Aorta (tissue), 5 donors: ENCODE results near the gene SLC25A26. TPM values are rescaled to one million over a fixed set of nuclear protein-coding genes. Genes with fewer than 3 reads are reported as not detected.
A peak's percentile ranks its signal among the peaks of the same experiment; 100 is the strongest.

Experiments
- ATAC-seq: fragments of 200-7000 bp; cut with Tn5 transposase; one replicate; pipeline ENCODE4 v1.9.1; 2022; ENCODE audit warnings: moderate library complexity; ENCODE audit not compliant: low FRiP score
- DNase-seq, 2 donors: peaks; one replicate each; pipeline ENCODE4 v3.0.0-alpha.2; 2020
- H3K27ac ChIP-seq, 2 donors: one replicate each; pipeline ENCODE4 v1.5.1; 2013; ENCODE audit warnings: low read length in 2 of 2, mild to moderate bottlenecking in 2 of 2, moderate library complexity in 2 of 2, control low read depth in 1 of 2, inconsistent platforms in 1 of 2, low read depth in 1 of 2
- H3K27me3 ChIP-seq, 2 donors: one replicate each; pipeline ENCODE4 v1.6.1; 2013; ENCODE audit warnings: control low read depth in 1 of 2, low read length in 1 of 2, mild to moderate bottlenecking in 1 of 2, moderate library complexity in 1 of 2; ENCODE audit not compliant: insufficient read depth in 2 of 2, control insufficient read depth in 1 of 2
- H3K36me3 ChIP-seq, 2 donors: one replicate each; pipeline ENCODE4 v1.6.1; 2013; ENCODE audit warnings: control low read depth in 1 of 2, low read length in 1 of 2, mild to moderate bottlenecking in 1 of 2; ENCODE audit not compliant: insufficient read depth in 2 of 2, control insufficient read depth in 1 of 2
- H3K4me1 ChIP-seq, 2 donors: one replicate each; pipeline ENCODE4 v1.6.1; 2013; ENCODE audit warnings: low read length in 2 of 2, control low read depth in 1 of 2, mild to moderate bottlenecking in 1 of 2, moderate library complexity in 1 of 2; ENCODE audit not compliant: insufficient read depth in 2 of 2, control insufficient read depth in 1 of 2
- H3K4me3 ChIP-seq, 2 donors: one replicate each; pipeline ENCODE4 v1.5.1; 2013; ENCODE audit warnings: low read length in 2 of 2, control low read depth in 1 of 2, mild to moderate bottlenecking in 1 of 2
- H3K9me3 ChIP-seq: one replicate; pipeline ENCODE4 v1.6.1; 2013; ENCODE audit warnings: mild to moderate bottlenecking, low read length; ENCODE audit not compliant: control insufficient read depth
- WGBS, 2 donors: extraction: QIAGEN DNeasy Blood & Tissue Kit; methylation state at CpG; one replicate each; pipeline ENCODE4 v1.1.7; 2013; 5-methylcytosine and 5-hydroxymethylcytosine counted together
- intact Hi-C, 2 donors: fragments of 100-400 bp; cut with DNase I; formaldehyde crosslinking; loops; one replicate each; pipeline versions ENCODE4 v1.14.2 to v1.15.0; 2022
- polyA plus RNA-seq, 2 donors: library from polyadenylated mRNA; stranded (reverse); fragments of 200-250 nt; gene quantifications; one replicate each; pipeline ENCODE4 v1.2.3, GENCODE V29; 2013
- total RNA-seq, 2 donors: library from RNA; stranded (reverse); fragmentation: NEBNext Ultra II Directional; extraction: Animal tissue kit (Norgen Biotek cat#: 25700); gene quantifications; one replicate each; pipeline ENCODE4 v1.2.1, GENCODE V29; 2021
- donor health status: healthy with polysubstance abuse.
- donor health status: Bipolar disorder and iron deficiency.
- donor health status: DM: no; HTN: no; CAD: no.
- donor health status: DM: no; HTN: no; CAD: no.
- donor health status: DM: yes; HTN: yes; CAD: no.

Gene SLC25A26
- total and polyA plus RNA-seq, 4 donors: 14.9 to 17.5 (median 16.7) TPM

GRCh38 chr3:66390013-66390412 lies 169.2 kb downstream of the SLC25A26 start:
- no peaks in the 10 kb centered on the region for H3K9me3 ChIP-seq
- H3K4me1 ChIP-seq: peaks cover 8 to 12% of the 10 kb centered on the region in 2 donors
- no peak overlapping the region for H3K27ac ChIP-seq
- DNase-seq (no peak), ATAC-seq (no peak)
- no peak overlapping the region for H3K4me3 ChIP-seq
- intact Hi-C loops: no loop called here
- peaks cover 0 to 4% of the 10 kb centered on the region in 2 donors for H3K36me3 ChIP-seq
- H3K27me3 ChIP-seq: no peaks in the 10 kb centered on the region

DNA sequence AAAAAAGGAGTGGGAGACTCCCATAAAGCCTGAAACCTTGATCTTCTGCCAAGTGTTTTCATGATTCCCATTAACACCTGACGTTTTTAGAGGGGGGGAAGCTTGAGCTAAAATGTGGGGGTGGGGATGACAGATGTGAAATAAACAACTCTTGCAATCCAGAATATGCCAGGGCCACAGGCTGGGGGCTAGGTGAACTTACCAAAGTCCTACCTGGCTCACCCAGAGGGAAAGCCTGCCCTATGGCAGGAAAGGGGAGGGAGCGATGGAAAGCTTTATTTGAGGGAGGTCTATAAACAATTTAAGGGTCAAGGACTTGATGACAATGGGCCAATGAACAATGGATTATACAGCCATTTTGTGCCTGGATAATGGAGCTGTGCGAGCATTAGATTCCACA lies 171.7 kb downstream of the SLC25A26 start:
- ATAC-seq: no peak
- DNase-seq: no peak
- WGBS, 2 donors: 82% methylated on average over 3 of the region's 3 CpGs
- Histone ChIP-seq H3K27me3 (no peaks in the 10 kb centered on the region), H3K27ac (peak overlapping the region; percentile 31 to 99), H3K36me3 (no peaks in the 10 kb centered on the region), H3K9me3 (no peaks in the 10 kb centered on the region), H3K4me3 (no peak overlapping the region), H3K4me1 (peaks cover 8 to 11% of the 10 kb centered on the region in 2 donors)
- intact Hi-C loops: no loop called here

GRCh38 chr3:66392966-66393332 lies 172.1 kb downstream of the SLC25A26 start:
- ATAC-seq (no peak), DNase-seq (no peak)
- peaks cover 8 to 11% of the 10 kb centered on the region in 2 donors for H3K4me1 ChIP-seq
- intact Hi-C loops: no loop called here
- H3K27ac ChIP-seq: peak overlapping the region; percentile 31 to 99
- no peaks in the 10 kb centered on the region for H3K36me3 ChIP-seq
- no peak overlapping the region for H3K4me3 ChIP-seq
- no peaks in the 10 kb centered on the region for H3K9me3 ChIP-seq
- no peaks in the 10 kb centered on the region for H3K27me3 ChIP-seq
- WGBS, 2 donors: 67 to 73% methylated on average over 2 of the region's 2 CpGs

DNA sequence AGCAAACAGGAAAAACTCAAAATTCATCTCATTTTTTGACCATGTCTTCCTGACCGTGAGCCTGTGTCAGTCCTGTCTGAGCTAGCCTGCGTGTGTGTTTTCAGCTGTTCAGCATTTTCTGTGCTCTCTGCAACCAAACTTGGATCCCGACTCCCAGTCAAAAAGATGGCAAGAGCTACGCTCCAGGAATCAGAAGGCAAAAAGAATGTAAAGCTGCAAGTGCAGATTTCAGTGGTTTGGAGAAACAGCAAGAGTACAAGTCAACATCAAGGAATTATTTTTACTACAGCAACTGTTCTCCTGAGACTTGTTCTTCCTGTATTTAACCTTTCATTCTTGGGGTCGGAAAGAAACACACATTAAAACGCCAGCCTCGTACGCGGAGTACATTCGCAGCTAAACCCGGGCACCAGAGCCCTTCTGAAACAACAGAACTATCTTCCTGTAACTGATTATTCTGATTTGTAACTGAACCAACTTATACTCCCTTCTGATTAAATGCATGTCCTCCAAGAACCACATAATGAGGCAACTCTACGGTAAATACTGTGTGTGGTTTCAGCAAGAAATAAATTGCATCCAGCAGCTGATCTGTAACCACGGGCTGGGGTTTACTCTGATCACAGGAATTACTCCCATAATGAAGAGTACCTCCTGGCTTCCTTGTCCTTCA lies 172.7 kb downstream of the SLC25A26 start:
- Histone ChIP-seq H3K4me3 (no peak overlapping the region), H3K27ac (peak overlapping the region; percentile 31 to 99), H3K36me3 (no peaks in the 10 kb centered on the region), H3K27me3 (no peaks in the 10 kb centered on the region), H3K9me3 (no peaks in the 10 kb centered on the region), H3K4me1 (peaks cover 8 to 11% of the 10 kb centered on the region in 2 donors)
- DNase-seq: no peak
- intact Hi-C loops: loop anchor here in 1 of 2 donors (2.0 kb wide), 1 partner anchor 31 kb away; no protein-coding TSS in a partner anchor
- 4 to 6% methylated on average over 13 of the region's 13 CpGs for WGBS, 2 donors
- ATAC-seq: peak; percentile 39

GRCh38 chr3:66394019-66394752 lies 173.4 kb downstream of the SLC25A26 start:
- peak; percentile 42 for ATAC-seq
- peak overlapping the region; percentile 31 to 91 for H3K27ac ChIP-seq
- no peaks in the 10 kb centered on the region for H3K36me3 ChIP-seq
- intact Hi-C loops: loop anchor here in 1 of 2 donors (2.0 kb wide), 1 partner anchor 31 kb away; no protein-coding TSS in a partner anchor
- no peaks in the 10 kb centered on the region for H3K9me3 ChIP-seq
- peaks cover 8 to 11% of the 10 kb centered on the region in 2 donors for H3K4me1 ChIP-seq
- H3K27me3 ChIP-seq: no peaks in the 10 kb centered on the region
- 25 to 27% methylated on average over 12 of the region's 12 CpGs for WGBS, 2 donors
- H3K4me3 ChIP-seq: no peak overlapping the region
- DNase-seq: no peak

DNA sequence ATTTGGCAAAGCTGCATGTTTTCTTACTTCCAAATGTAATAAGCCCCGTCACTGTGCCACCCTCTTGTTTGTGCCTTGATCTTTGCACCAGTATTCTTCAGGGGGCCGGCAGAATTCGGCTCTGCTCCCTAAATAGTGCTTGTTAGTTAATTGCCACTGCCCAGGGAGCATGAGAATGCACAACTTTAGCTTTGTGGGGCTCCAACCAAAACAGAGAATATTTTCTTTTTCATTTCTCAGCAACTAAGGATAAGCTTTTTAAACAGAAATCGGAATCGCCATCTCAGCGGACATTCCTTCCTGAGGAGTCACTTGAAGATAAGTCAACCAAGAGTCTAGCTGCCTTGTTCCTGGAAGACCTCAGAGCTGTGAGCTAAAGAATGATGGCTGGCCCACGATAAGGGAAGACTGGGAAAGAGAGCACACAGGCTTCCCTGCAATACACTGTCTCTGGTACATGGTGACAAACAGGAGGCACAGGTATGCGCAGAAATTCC lies 174.0 kb downstream of the SLC25A26 start:
- Histone ChIP-seq H3K36me3 (no peaks in the 10 kb centered on the region), H3K4me3 (no peak overlapping the region), H3K9me3 (no peaks in the 10 kb centered on the region), H3K4me1 (peaks cover 8 to 11% of the 10 kb centered on the region in 2 donors), H3K27me3 (no peaks in the 10 kb centered on the region), H3K27ac (peak overlapping the region; percentile 62 to 91)
- WGBS, 2 donors: 4 to 7% methylated on average over 8 of the region's 8 CpGs
- peak; percentile 83 for ATAC-seq
- intact Hi-C loops: loop anchor here in 1 of 2 donors (2.0 kb wide), 1 partner anchor 32 kb away; no protein-coding TSS in a partner anchor
- peak in 1 of 2 donors; percentile 78 for DNase-seq

- peaks cover 8 to 11% of the 10 kb centered on the region in 2 donors for H3K4me1 ChIP-seq
Measured at GRCh38 chr3:66395635-66396034, 174.8 kb downstream of the SLC25A26 start.

DNA sequence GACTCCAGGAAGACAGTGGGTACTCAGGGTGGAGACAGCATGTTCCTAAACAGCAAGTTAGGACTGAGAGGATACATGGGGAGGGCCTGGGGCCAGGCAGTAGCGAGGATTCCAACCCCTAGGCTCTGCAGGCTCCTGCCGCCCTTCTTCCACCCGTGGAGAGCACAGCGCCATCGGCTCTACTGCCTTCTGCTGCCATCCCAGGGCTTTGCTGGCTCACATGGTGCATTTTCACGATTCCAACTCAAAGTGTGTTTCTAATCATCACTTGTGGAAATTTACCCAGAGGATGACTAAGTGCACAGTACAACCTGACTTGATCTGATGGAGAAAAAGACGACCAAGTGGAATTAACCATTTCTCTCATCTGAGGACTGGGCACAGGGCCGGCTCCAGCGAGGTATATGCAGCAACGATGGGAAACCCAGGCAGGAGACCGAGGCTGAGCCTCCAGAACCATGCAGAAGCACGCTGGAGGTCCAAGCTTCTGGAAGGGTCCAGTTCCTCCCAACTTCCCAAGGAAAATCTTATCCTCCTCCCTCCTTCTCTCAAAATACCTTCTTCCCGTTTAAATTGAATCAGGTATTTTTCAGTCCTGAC lies 175.5 kb downstream of the SLC25A26 start:
- Histone ChIP-seq H3K27me3 (no peaks in the 10 kb centered on the region), H3K9me3 (no peaks in the 10 kb centered on the region), H3K36me3 (no peaks in the 10 kb centered on the region), H3K4me1 (peaks cover 8 to 13% of the 10 kb centered on the region in 2 donors), H3K27ac (peak overlapping the region in 1 of 2 donors; percentile 93), H3K4me3 (no peak overlapping the region)
- ATAC-seq (no peak), DNase-seq (no peak)
- 81 to 82% methylated on average over 13 of the region's 13 CpGs for WGBS, 2 donors
- intact Hi-C loops: no loop called here

More at GRCh38 chr3:66395635-66396034, 174.8 kb downstream of the SLC25A26 start:
- intact Hi-C loops: loop anchor here in 1 of 2 donors (2.0 kb wide), 1 partner anchor 33 kb away; no protein-coding TSS in a partner anchor
- WGBS, 2 donors: 82 to 86% methylated on average over 10 of the region's 10 CpGs
- Histone ChIP-seq H3K27ac (peak overlapping the region; percentile 21 to 93), H3K27me3 (no peaks in the 10 kb centered on the region), H3K4me3 (no peak overlapping the region), H3K36me3 (no peaks in the 10 kb centered on the region), H3K9me3 (no peaks in the 10 kb centered on the region)
- ATAC-seq: no peak
- DNase-seq: no peak
